ENCODE measurements around the gene MDM2.
"Not testable (repeated sequence)": the region's sequence is repeated elsewhere in the genome, so short reads cannot be mapped to it uniquely, and the experiment has no call there.

The MDM2 gene

DNA sequence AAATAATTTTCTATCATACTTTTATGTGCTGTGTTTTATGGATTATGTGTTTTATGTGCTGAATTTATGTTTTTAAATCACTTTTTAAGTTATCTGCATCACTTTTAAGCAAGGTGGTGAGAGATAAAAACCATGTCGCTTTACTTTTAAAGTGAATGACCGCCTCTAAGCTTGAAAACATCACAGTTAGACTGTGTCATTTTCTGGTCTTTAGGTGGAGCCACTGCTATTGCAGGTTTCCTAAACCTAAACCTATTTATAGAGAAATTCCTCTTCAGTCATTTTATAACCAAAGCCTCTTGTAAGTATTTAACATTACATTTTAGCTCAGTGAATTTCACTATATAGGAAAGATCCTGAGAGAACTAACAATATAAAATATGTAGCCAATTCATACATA lies 21.0 kb upstream of the MDM2 start:
- DNase-seq (ENCODE audit: low read depth) = no peak

GRCh38 chr12:68788554-68789143 lies 19.3 kb upstream of the MDM2 start:
- no peak for DNase-seq (ENCODE audit: low read depth)

- no peak for DNase-seq (ENCODE audit: low read depth)
Measured at GRCh38 chr12:68789144-68789878, 18.7 kb upstream of the MDM2 start.

GRCh38 chr12:68790081-68790951 lies 17.7 kb upstream of the MDM2 start:
- DNase-seq (ENCODE audit: low read depth) = no peak

GRCh38 chr12:68790952-68791234 lies 17.1 kb upstream of the MDM2 start:
- no peak for DNase-seq (ENCODE audit: low read depth)

- DNase-seq (ENCODE audit: low read depth) = no peak
Measured at GRCh38 chr12:68791897-68792481, 16.0 kb upstream of the MDM2 start.

DNA sequence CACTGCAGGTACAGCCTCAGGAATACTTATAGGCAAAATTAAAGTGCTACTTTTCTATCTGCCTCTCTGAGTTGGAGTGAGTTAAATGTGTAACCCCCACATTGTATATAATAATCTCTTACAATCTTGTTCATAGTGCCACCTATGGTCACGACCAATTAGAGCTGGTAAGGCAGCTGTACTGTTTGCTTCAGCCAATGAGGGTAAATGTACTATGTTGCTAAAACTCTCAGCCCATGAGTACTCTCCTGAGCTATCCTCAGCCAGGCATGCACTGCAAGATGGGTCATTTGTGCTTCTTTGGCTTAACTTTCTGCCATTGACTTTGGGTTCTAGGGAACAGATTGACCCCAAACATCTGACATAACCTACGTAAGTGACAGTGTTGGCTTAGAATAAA lies 15.0 kb upstream of the MDM2 start:
- no peak for DNase-seq (ENCODE audit: low read depth)

DNA sequence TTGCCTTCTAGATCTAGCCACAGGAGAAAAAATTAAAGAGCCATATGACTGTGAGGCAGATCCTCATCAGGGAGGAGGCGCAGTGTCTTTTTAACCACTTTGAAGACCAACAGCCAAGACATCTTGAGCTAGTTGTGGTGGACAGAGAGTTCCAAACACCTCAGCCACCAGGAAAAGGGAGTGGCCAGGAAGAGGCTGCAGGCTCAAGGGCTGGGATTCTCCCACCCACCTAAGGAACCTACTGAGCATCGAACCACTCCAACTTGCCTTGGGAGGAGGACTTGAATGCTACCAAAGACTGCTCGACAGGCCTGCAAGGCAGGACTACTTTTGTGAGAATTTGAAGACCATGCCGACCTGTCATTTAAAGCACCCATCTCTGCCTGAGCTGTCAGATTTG lies 14.5 kb upstream of the MDM2 start:
- no peak for DNase-seq (ENCODE audit: low read depth)

DNA sequence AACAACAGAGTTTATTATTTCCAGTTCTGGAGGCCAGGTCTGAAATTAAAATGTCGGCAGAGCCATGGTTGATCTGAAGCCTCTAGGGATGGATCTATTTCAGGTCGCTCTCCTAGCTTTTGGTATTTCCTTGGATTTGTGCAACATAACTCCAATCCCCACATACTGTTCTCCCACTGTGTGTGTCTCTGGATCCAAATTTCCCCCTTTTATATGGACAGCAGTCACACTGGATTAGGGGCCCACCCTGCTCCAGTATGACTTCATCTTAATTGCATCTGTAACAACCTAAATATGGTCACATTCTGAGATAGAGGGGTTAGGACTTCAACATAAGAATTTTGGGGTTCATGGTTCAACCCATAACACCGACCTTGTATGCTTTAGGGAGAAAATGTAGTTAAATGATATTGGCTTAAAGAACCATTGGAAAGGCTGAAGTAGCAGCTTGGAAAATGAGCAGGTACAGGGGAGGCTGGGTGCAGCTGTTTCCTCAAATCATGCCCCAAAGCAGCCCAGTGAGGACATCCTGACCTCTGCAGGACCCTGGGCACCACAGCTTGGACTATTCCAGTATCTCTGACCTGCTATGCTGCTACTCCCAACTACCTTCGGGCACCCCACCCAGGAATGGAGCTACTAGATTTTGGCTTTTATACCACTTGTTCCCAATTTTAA lies 13.9 kb upstream of the MDM2 start:
- no peak for DNase-seq (ENCODE audit: low read depth)

GRCh38 chr12:68794653-68795251 lies 13.2 kb upstream of the MDM2 start:
- DNase-seq (ENCODE audit: low read depth) = no peak

DNA sequence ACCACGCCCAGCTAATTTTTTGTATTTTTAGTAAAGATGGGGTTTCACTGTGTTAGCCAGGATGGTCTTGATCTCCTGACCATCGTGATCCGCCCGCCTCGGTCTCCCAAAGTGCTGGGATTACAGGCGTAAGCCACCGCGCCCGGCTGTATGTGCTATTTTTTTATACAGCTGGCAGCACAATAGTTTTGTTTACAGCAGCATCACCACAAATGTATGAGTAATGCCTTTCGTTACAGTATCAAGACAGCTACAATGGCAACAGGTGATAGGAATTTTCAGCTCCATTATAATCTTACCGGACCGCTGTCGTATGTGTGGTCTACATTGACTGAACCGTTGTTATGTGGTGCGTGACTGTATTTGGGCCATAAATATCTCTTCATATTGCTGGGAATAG lies 11.6 kb upstream of the MDM2 start:
- no peak for DNase-seq (ENCODE audit: low read depth)

- no peak for DNase-seq (ENCODE audit: low read depth)
Measured at GRCh38 chr12:68798882-68799234, 9.1 kb upstream of the MDM2 start.

- DNase-seq (ENCODE audit: low read depth) = no peak
Measured at GRCh38 chr12:68800294-68800693, 7.7 kb upstream of the MDM2 start.

- not testable (repeated sequence) for DNase-seq (ENCODE audit: low read depth)
Measured at GRCh38 chr12:68801124-68801523, 6.9 kb upstream of the MDM2 start.

DNA sequence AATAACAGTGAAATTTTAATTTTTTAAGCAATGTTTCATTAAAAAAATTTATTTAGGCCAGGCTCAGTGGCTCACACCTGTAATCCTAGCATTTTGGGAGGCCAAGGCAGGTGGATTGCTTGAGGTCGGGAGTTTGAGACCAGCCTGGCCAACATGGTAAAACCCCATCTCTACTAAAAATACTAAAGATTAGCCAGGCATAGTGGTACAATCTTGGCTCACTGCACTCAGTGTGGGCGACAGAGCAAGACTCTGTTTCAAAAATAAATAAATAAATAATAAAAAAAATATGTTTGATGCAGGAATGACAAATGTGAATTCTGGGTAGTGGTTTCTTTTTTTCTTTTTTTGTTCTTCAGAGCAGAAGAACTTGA lies 5.6 kb upstream of the MDM2 start:
- not testable (repeated sequence) for DNase-seq (ENCODE audit: low read depth)

DNA sequence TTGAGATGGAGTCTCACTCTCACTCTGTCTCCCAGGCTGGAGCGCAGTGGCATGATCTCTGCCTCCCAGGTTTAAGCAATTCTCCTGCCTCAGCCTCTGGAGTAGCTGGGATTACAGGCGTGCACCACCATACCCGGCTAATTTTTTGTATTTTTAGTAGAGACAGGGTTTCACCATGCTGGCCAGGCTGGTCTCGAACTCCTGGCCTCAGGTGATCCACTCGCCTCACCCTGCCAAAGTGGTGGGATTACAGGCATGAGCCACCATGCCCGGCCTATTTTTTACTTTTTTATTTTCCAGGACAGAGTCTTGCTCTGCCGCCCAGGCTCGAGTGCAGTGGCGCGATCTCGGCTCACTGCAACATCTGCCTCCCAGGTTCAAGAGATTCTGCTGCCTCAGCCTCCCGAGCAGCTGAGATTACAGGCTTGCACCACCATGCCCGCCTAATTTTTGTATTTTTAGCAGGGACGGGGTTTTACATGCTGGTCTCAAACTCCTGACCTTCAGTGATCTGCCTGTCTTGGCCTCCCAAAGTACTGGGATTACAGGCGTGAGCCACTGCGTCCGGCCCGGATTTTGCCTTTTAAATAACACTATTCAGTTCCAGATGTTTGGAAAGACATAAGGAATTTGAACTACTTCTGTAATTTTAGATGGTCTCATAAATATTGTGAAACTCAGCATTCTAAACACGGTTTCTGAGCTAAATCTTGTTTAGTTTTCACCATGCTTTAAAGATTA lies 4.9 kb upstream of the MDM2 start:
- DNase-seq (ENCODE audit: low read depth) = not testable (repeated sequence)

GRCh38 chr12:68803948-68804656 lies 3.9 kb upstream of the MDM2 start:
- DNase-seq (ENCODE audit: low read depth) = no peak

DNA sequence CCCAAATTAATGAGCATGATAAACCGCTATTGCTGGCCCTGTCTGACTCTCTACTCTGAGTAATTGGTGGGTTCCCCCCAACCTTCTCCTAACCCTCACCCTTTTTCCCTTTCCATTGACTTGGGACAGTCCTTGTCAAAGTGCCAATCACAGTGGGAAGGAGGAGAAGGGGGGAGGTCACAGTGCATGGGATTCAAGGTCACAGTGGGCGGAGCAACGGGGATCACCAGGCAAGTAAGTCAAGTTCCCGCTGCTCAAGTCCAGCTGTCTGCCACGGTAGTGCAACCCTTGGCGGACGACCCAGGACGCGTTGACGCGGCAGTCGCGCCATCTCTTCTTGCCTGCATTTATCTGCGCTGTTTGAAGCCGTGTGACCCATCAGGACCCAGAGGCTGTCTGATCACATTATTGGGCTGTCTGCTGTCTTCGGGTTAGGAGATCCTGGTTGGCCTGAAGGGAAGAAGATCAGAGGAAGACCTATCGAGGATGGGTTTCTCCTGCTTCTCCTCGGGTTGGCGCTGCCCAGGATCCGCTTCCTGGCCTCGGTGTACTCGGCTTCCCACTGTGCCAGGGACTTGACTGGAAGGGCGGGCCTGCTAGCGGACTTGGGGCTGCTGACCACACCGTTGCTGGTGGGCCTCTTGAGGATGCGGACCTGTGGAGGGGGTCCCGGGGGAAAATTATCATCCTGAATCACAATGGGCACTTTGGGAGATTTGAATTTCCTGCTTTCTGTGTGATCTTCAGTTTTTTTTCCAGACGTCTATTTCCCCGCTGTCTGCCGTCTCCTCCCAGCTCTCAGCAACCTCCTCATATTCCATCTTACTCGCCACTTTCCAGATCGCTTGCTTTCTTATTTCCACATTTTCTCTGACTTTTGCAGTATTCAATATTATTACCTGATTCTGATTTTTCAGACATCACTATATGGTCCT lies 3.1 kb upstream of the MDM2 start:
- no peak for DNase-seq (ENCODE audit: low read depth)

DNA sequence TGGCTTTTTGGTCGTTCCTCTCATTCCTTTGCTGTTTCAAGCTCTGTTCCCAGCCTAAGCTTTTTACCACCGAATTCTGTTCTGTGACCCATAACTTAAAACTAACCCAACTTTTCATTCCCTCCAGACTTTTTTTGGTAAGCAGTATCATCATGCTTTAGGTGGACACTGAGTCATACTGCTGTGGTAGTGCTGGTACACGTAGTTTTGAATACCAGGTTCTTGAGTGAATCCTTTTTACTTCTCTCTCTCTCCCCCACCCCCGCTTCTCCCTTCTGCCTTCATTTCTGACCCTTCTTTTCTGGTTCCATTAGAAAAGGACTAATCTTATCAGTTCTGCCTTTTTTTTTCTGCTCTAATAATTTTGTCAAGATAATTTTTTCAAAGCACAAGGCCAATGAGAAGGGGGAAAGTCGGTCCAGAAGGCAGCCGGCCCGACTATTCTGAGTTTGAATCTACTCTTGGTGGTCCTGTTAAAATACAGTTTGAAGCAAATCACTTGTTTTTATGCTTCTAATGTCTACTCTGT lies 2.3 kb upstream of the MDM2 start:
- no peak for DNase-seq (ENCODE audit: low read depth)

Measured in non-pigmented ciliary epithelial cell (primary cell).